GM19099 (cell line): ENCODE data around the gene NCR3LG1.

Experiments
- POLR2A ChIP-seq: IDR thresholded peaks from 3 replicates; pipeline ENCODE4 v1.6.1; 2011; ENCODE audit warnings: low read depth; ENCODE audit not compliant: insufficient read length; ENCODE audit errors: extremely low read depth

The NCR3LG1 gene

GRCh38 chr11:17351510-17352176, at the start of gene NCR3LG1:
Gene NCR3LG1 (plus strand): TSS chr11:17351800. CDS start chr11:17351970, 170 bp downstream.
- TF ChIP-seq POLR2A = no peak

GRCh38 chr11:17313349-17314231, 38.0 kb upstream of the NCR3LG1 start:
- no peak for TF ChIP-seq POLR2A

GRCh38 chr11:17314232-17314547, 37.4 kb upstream of the NCR3LG1 start:
- TF ChIP-seq POLR2A = no peak

- TF ChIP-seq POLR2A = no peak
Measured at GRCh38 chr11:17314904-17315426, 36.6 kb upstream of the NCR3LG1 start.

- TF ChIP-seq POLR2A = no peak
Measured at GRCh38 chr11:17328871-17329494, 22.6 kb upstream of the NCR3LG1 start.

GRCh38 chr11:17331669-17332068, 19.9 kb upstream of the NCR3LG1 start:
- no peak for TF ChIP-seq POLR2A

GRCh38 chr11:17333799-17334586, 17.6 kb upstream of the NCR3LG1 start:
- no peak for TF ChIP-seq POLR2A

GRCh38 chr11:17343257-17343656, 8.3 kb upstream of the NCR3LG1 start:
- no peak for TF ChIP-seq POLR2A

- TF ChIP-seq POLR2A = no peak
Measured at GRCh38 chr11:17343907-17344306, 7.7 kb upstream of the NCR3LG1 start.

- TF ChIP-seq POLR2A = no peak
Measured at GRCh38 chr11:17347676-17348075, 3.9 kb upstream of the NCR3LG1 start.

GRCh38 chr11:17350455-17351171, 987 bp upstream of the NCR3LG1 start:
- no peak for TF ChIP-seq POLR2A

- no peak for TF ChIP-seq POLR2A
Measured at GRCh38 chr11:17351172-17351509, 459 bp upstream of the NCR3LG1 start.

- no peak for TF ChIP-seq POLR2A
Measured at GRCh38 chr11:17352950-17353820, 1.6 kb downstream of the NCR3LG1 start.
